ENCODE data around the gene USP16.
"Not testable (repeated sequence)": the region's sequence is repeated elsewhere in the genome, so short reads cannot be mapped to it uniquely, and the experiment has no call there.

- TF ChIP-seq EZH2 (optimal IDR thresholded peaks at IDR 0.05; ENCODE audit: low read depth, low read length); CTCF (IDR thresholded peaks at IDR 0.05; ENCODE audit: low read length): not testable (repeated sequence)
Measured at GRCh38 chr21:28988146-28988545, 36.3 kb upstream of the USP16 start.

Measured in MM.1S (cell line).